ENCODE results near the gene UBE2G2. TPM values are rescaled to one million over a fixed set of nuclear protein-coding genes. Genes with fewer than 3 reads are reported as not detected.

UBE2G2 gene
- total RNA-seq, 1 donor = 75.3 TPM

DNA sequence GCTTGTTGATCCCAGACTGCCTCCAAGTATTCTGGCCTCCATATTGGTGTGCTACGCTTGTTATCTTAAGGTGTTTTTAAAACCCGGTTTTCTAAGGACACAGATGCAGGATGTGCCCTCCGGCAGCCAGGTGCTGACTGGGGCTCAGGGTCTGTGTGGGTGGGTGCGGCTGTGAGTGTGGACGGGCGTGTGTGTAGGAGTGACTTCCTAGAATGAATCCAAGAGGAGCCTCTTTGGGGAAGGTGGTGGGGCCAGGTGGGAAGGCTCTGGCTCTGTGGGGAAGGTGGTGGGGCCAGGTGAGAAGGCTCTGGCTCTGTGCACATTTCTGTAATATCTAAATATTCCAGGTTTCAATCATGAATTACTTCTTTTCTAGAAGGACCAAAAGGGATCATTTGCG, 77.4 kb downstream of the UBE2G2 start:
- DNase-seq (ENCODE audit: insufficient read length, low spot score, missing footprints) = no peak
- Histone ChIP-seq H3K9me3 (ENCODE audit: low read depth, low read length) (no peaks in the 10 kb centered on the region), H3K4me2 (ENCODE audit: insufficient read depth, low read length) (no peak overlapping the region), H3K27me3 (ENCODE audit: insufficient read depth, low read length) (peaks cover 25% of the 10 kb centered on the region), H3K36me3 (ENCODE audit: insufficient read depth, low read length) (no peaks in the 10 kb centered on the region), H4K20me1 (ENCODE audit: insufficient read depth, low read length) (no peaks in the 10 kb centered on the region), H3K4me1 (ENCODE audit: insufficient read depth, low read length) (no peaks in the 10 kb centered on the region), H3K4me3 (ENCODE audit: insufficient read depth, low read length) (no peak overlapping the region), H2AFZ (ENCODE audit: low read length) (no peak overlapping the region), H3K79me2 (ENCODE audit: insufficient read depth, low read length) (no peaks in the 10 kb centered on the region), H3K27ac (ENCODE audit: low read depth, low read length) (no peak overlapping the region)
- TF ChIP-seq CTCF (IDR thresholded peaks at IDR 0.05; ENCODE audit: extremely low read depth, low read depth, low read length) = no peak

DNA sequence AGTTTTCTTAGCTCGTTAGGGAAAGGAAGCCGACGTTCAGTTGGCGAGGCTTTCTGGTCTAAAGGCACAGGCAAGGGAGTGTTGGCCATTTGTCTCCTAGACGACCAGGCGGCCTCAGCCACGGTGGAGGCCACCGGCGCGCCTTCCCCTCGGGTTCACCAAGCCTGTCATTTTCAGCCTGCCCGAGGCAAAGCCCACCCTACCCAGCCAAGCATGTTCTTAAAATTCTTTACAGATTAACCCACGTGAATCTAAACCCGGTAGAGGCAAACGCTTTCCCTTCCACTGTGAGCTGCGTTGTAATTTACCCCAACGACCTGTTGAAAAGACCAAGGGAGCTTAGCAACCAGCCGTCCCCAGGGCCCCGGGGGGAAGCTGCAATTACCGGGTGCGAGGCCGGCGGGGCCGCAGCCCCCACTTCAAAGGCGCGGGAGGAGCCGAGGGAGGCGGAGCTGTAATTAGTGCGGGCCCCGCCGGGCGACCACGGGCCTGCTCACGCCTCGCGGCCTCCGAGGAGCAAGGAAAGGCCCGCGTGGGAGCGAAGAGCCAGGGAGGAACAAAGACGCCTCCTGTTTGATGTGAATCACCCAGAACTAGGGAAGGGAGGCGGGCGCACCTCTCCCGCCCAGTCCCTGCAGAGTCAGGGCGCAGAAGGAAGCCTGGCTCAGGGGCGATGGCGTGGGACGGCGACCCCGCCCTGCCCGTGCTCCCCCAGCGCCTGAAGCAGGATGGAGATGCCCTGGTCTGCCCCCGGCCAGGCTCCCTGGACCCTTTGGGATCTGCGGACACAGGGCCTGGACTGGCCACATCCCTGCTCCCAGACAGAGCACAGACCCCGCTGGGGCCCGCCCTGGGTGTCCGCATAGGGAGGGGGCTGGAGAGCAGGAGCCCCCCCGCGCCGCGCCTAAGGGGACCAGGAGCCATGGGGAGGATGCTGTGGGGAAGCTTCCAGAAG, 78.2 kb downstream of the UBE2G2 start:
- Histone ChIP-seq H3K27me3 (ENCODE audit: insufficient read depth, low read length) (peaks cover 33% of the 10 kb centered on the region), H3K4me2 (ENCODE audit: insufficient read depth, low read length) (no peak overlapping the region), H2AFZ (ENCODE audit: low read length) (no peak overlapping the region), H3K79me2 (ENCODE audit: insufficient read depth, low read length) (no peaks in the 10 kb centered on the region), H3K36me3 (ENCODE audit: insufficient read depth, low read length) (no peaks in the 10 kb centered on the region), H3K9me3 (ENCODE audit: low read depth, low read length) (no peaks in the 10 kb centered on the region), H3K4me3 (ENCODE audit: insufficient read depth, low read length) (no peak overlapping the region), H3K4me1 (ENCODE audit: insufficient read depth, low read length) (no peaks in the 10 kb centered on the region), H3K27ac (ENCODE audit: low read depth, low read length) (no peak overlapping the region), H4K20me1 (ENCODE audit: insufficient read depth, low read length) (no peaks in the 10 kb centered on the region)
- DNase-seq (ENCODE audit: insufficient read length, low spot score, missing footprints) = peak; percentile 84
- no peak for TF ChIP-seq CTCF (IDR thresholded peaks at IDR 0.05; ENCODE audit: extremely low read depth, low read depth, low read length)

GRCh38 chr21:44722731-44723130, 78.9 kb downstream of the UBE2G2 start:
- Histone ChIP-seq H3K27ac (ENCODE audit: low read depth, low read length) (no peak overlapping the region), H2AFZ (ENCODE audit: low read length) (no peak overlapping the region), H3K4me1 (ENCODE audit: insufficient read depth, low read length) (no peaks in the 10 kb centered on the region), H3K36me3 (ENCODE audit: insufficient read depth, low read length) (no peaks in the 10 kb centered on the region), H3K27me3 (ENCODE audit: insufficient read depth, low read length) (peaks cover 39% of the 10 kb centered on the region), H3K4me2 (ENCODE audit: insufficient read depth, low read length) (no peak overlapping the region), H3K4me3 (ENCODE audit: insufficient read depth, low read length) (no peak overlapping the region), H3K9me3 (ENCODE audit: low read depth, low read length) (no peaks in the 10 kb centered on the region), H4K20me1 (ENCODE audit: insufficient read depth, low read length) (no peaks in the 10 kb centered on the region), H3K79me2 (ENCODE audit: insufficient read depth, low read length) (no peaks in the 10 kb centered on the region)
- no peak for TF ChIP-seq CTCF (IDR thresholded peaks at IDR 0.05; ENCODE audit: extremely low read depth, low read depth, low read length)
- DNase-seq (ENCODE audit: insufficient read length, low spot score, missing footprints) = no peak

GRCh38 chr21:44720170-44720569, 81.5 kb downstream of the UBE2G2 start:
- peak; percentile 45 for DNase-seq (ENCODE audit: insufficient read length, low spot score, missing footprints)
- no peak for TF ChIP-seq CTCF (IDR thresholded peaks at IDR 0.05; ENCODE audit: extremely low read depth, low read depth, low read length)
- peaks cover 45% of the 10 kb centered on the region for H3K27me3 ChIP-seq (ENCODE audit: insufficient read depth, low read length)

More at GRCh38 chr21:44720170-44720569, 81.5 kb downstream of the UBE2G2 start:
- Histone ChIP-seq H3K79me2 (ENCODE audit: insufficient read depth, low read length) (no peaks in the 10 kb centered on the region), H3K4me1 (ENCODE audit: insufficient read depth, low read length) (no peaks in the 10 kb centered on the region), H3K27ac (ENCODE audit: low read depth, low read length) (no peak overlapping the region), H4K20me1 (ENCODE audit: insufficient read depth, low read length) (no peaks in the 10 kb centered on the region), H3K4me2 (ENCODE audit: insufficient read depth, low read length) (no peak overlapping the region), H3K4me3 (ENCODE audit: insufficient read depth, low read length) (no peak overlapping the region), H2AFZ (ENCODE audit: low read length) (no peak overlapping the region), H3K36me3 (ENCODE audit: insufficient read depth, low read length) (no peaks in the 10 kb centered on the region), H3K9me3 (ENCODE audit: low read depth, low read length) (no peaks in the 10 kb centered on the region)

Data from osteoblast (primary cell).